ENCODE data around the gene KISS1. TPM values are rescaled to one million over a fixed set of nuclear protein-coding genes. Genes with fewer than 3 reads are reported as not detected.

The KISS1 gene
- total and polyA plus RNA-seq, 2 of the 4 experiments (the other 2 are of a cell fraction), result 11.7 to 27.3 TPM

GRCh38 chr1:204206121-204206520 is 9.8 kb upstream of the KISS1 start:
- DNase-seq (peak; percentile 33), ATAC-seq (ENCODE audit: low read depth) (no peak)
- Histone ChIP-seq H4K20me1 (ENCODE audit: insufficient read depth, low read length) (no peaks in the 10 kb centered on the region), H3K9me1 (ENCODE audit: insufficient read depth, low read length) (peaks cover 16% of the 10 kb centered on the region; the same call in 1 of the 2 replicates), H3K36me3 (ENCODE audit: control insufficient read depth, insufficient read depth, low read length) (no peaks in the 10 kb centered on the region), H3K4me3 (ENCODE audit: insufficient read depth, low read depth, low read length) (no peak overlapping the region), H3K14ac (replicated peaks; ENCODE audit: low read depth, low read length) (no peak overlapping the region), H2BK20ac (ENCODE audit: low read depth, low read length) (peak overlapping the region; percentile 63; the same call in 1 of the 2 replicates), H3K4ac (ENCODE audit: low read depth, low read length) (peak overlapping the region; percentile 31; the same call in 1 of the 2 replicates), H3K9me3 (ENCODE audit: control insufficient read depth, insufficient read depth, low read length) (no peaks in the 10 kb centered on the region), H4K91ac (ENCODE audit: insufficient read depth, low read depth, low read length) (no peak overlapping the region), H3K27me3 (ENCODE audit: control insufficient read depth, insufficient read depth, low read length) (no peaks in the 10 kb centered on the region; the same call in 1 of the 2 replicates), H4K8ac (ENCODE audit: low read depth in 2 of 2, low read length in 2 of 2) (peak overlapping the region in 1 of 2 experiments; percentile 6; a peak in 1 of 4 replicates), H2AFZ (replicated peaks; ENCODE audit: low read length, poor library complexity) (no peak overlapping the region), H2AK5ac (ENCODE audit: low read depth, low read length) (no peak overlapping the region), H3K27ac (ENCODE audit: insufficient read depth, low read length) (no peak overlapping the region), H2AK9ac (replicated peaks; ENCODE audit: low read depth, low read length, poor library complexity) (no peak overlapping the region), H3K56ac (ENCODE audit: extremely low read depth, insufficient read depth, low read length) (no peak overlapping the region), H2BK5ac (ENCODE audit: low read depth, low read length, poor library complexity, severe bottlenecking) (no peak overlapping the region), H3K4me1 (ENCODE audit: control insufficient read depth, insufficient read depth, low read length) (peaks cover 3% of the 10 kb centered on the region; the same call in 1 of the 2 replicates), H3K18ac (ENCODE audit: low read depth, low read length) (no peak overlapping the region; the same call in 1 of the 2 replicates), H3K9ac (ENCODE audit: low read depth, low read length) (no peak overlapping the region; the same call in 1 of the 2 replicates), H3K79me1 (ENCODE audit: low read depth in 1 of 2, low read length in 2 of 2) (no peaks in the 10 kb centered on the region), H4K5ac (ENCODE audit: low read depth, low read length) (peak overlapping the region; percentile 28; the same call in 1 of the 2 replicates), H3K23ac (ENCODE audit: low read depth, low read length) (no peak overlapping the region), H2BK15ac (ENCODE audit: low read depth, low read length) (peak overlapping the region; percentile 78; the same call in 1 of the 3 replicates), H3K4me2 (ENCODE audit: low read depth, low read length) (no peak overlapping the region), H2BK120ac (ENCODE audit: low read depth, low read length) (peak overlapping the region; percentile 46)
- dilution Hi-C loops (cut with HindIII; ENCODE audit: low sequenced_read_pairs, unreplicated experiment) (no loop called here), in situ Hi-C loops (cut with MboI; ENCODE audit: low sequenced_read_pairs) (loop anchor here (5.0 kb wide), 1 partner anchor 39 kb away; the partner anchor contains the start of gene REN), intact Hi-C loops (cut with micrococcal nuclease) (loop anchor here (2.0 kb wide), 1 partner anchor 345 kb away; the partner anchor contains the start of gene SNRPE)
- TF ChIP-seq RAD21 (IDR thresholded peaks at IDR 0.05; ENCODE audit: low read length), result 0 out of 2 replicates have a peak, but pooled peaks have one; percentile 6
- TF ChIP-seq CEBPB (IDR thresholded peaks at IDR 0.05; ENCODE audit: low read depth, low read length), result no peak
- TF ChIP-seq MAFK (IDR thresholded peaks at IDR 0.05; ENCODE audit: low read depth, low read length), result no peak
- TF ChIP-seq RFX5 (IDR thresholded peaks at IDR 0.05; ENCODE audit: low read depth, low read length), result no peak
- no peak for TF ChIP-seq MXI1 (IDR thresholded peaks at IDR 0.05; ENCODE audit: borderline replicate concordance, low read depth, low read length)
- peak; percentile 27; the same call in 1 of the 2 replicates for TF ChIP-seq SMC3 (IDR thresholded peaks at IDR 0.05; ENCODE audit: low read depth, low read length)
- no peak for TF ChIP-seq RCOR1 (IDR thresholded peaks at IDR 0.05; ENCODE audit: insufficient replicate concordance, low read length)
- no peak for TF ChIP-seq ELK1 (IDR thresholded peaks at IDR 0.05; ENCODE audit: borderline replicate concordance, low read depth, low read length)
- TF ChIP-seq CTCF (conservative IDR thresholded peaks at IDR 0.05; ENCODE audit: low read depth, low read length), result peak; percentile 24; the same call in 1 of the 2 replicates
- CTCF ChIA-PET, result interaction anchor here (0.7 to 3.0 kb wide), 8 partner anchors 16 to 157 kb away, joined by 3 to 32 read pairs (median 7); partner anchors contain the start of genes ETNK2, PLEKHA6 and REN
- no CpG with 5 or more reads among the region's 2 CpGs for WGBS, 2 experiments (ENCODE audit: extremely low coverage in 2 of 2, insufficient read length in 1 of 2)
- BruUV-seq (replicated peaks), result no TSS peak
- POLR2A ChIA-PET (ENCODE audit: unreplicated experiment), result no interaction called here

All from IMR-90 (cell line).